ENCODE measurements around the gene HSD17B12.
A peak's percentile ranks its signal among the peaks of the same experiment; 100 is the strongest.
"Not testable (repeated sequence)": the region's sequence is repeated elsewhere in the genome, so short reads cannot be mapped to it uniquely, and the experiment has no call there.

HSD17B12 gene

GRCh38 chr11:43680521-43681400 is at the start of gene HSD17B12:
Gene HSD17B12, plus strand, starts transcription at chr11:43680738. Its CDS starts 90 bp downstream, at chr11:43680828.
- DNase-seq (ENCODE audit: extremely low read depth in 1 of 2, low read depth in 1 of 2), result peak; percentile 99 to 100

DNA sequence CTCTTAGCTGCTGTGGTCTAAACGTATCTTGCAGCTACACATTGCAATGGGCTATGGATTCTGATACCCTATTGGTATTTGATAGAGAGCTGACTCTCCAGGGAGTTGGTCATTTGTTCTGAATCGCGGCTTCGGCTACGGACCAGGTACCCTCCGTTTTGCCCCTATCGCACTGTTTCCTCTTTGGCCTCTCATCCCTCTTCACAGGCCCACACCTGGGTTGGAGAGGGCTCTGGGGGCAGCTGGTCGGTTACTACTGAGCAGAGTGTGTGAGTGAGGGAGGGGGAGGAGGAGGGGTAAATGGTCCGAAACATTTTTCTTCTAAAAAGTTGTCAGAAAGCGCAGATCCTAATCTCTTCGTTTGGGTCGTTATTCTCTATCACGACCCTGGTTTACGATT is 48.8 kb upstream of the HSD17B12 start:
- DNase-seq (ENCODE audit: extremely low read depth in 1 of 2, low read depth in 1 of 2), result no peak

DNA sequence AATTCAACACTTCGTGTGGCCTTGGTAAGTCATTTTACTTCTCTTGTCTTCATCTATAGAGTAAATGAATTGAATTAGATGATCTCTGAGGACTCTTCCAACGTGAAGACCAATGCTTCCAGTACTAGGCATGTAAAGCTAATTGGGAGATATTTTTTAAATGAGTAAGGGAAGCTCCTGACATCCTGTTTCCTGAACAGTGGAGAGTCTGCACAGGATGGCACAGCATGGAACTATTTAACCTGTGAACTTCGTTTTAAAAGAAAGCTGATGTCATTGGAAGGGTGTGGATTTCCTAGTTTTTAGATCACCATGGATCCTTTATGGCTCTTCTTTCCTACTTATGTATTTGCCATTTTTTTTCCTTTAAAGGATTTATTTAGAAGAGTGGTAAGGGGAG is 48.4 kb upstream of the HSD17B12 start:
- DNase-seq (ENCODE audit: extremely low read depth in 1 of 2, low read depth in 1 of 2), result no peak

- no peak for DNase-seq (ENCODE audit: extremely low read depth in 1 of 2, low read depth in 1 of 2)
Measured at GRCh38 chr11:43638717-43639116, 41.8 kb upstream of the HSD17B12 start.

GRCh38 chr11:43639224-43639623 is 41.3 kb upstream of the HSD17B12 start:
- DNase-seq (ENCODE audit: extremely low read depth in 1 of 2, low read depth in 1 of 2), result no peak

GRCh38 chr11:43639920-43640319 is 40.6 kb upstream of the HSD17B12 start:
- DNase-seq (ENCODE audit: extremely low read depth in 1 of 2, low read depth in 1 of 2), result no peak

DNA sequence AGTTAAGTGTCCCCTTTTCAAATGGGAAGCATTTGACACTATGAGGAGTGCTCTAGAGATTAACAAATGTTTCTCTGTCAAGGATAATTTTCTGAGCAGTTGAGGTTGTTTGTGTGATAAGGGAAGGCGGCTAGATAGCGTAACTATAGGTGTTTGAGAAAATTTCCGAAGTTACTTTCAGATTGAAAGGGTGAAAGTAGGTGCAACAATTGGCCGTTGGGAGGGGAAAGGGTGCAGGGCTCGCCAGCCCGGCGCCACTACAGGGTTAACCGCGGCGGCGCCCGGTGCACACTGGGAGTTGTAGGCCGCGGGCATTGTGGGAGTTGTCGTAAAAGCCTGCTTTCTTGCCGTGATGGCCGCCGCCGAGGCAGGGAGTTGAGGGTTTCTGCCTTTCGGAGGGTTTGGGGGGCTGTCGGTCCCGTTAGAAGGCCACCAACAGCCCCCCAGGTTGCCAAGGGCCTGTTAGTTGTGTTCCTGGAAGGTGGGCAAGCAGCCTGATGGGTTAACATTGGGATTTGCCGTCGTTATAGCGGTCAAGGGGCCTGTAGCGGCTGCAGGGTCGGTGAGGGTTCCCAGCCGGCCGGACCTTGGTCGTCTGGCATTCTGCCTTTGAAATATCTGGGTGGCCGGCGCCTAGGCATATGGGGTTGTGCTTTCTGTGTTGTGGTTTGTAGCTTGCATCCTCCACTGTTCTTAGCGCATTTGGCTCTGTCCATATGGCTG is 36.5 kb upstream of the HSD17B12 start:
- DNase-seq (ENCODE audit: extremely low read depth in 1 of 2, low read depth in 1 of 2), result peak; percentile 74 to 86

GRCh38 chr11:43644621-43645299 is 35.8 kb upstream of the HSD17B12 start:
- DNase-seq (ENCODE audit: extremely low read depth in 1 of 2, low read depth in 1 of 2), result no peak

DNA sequence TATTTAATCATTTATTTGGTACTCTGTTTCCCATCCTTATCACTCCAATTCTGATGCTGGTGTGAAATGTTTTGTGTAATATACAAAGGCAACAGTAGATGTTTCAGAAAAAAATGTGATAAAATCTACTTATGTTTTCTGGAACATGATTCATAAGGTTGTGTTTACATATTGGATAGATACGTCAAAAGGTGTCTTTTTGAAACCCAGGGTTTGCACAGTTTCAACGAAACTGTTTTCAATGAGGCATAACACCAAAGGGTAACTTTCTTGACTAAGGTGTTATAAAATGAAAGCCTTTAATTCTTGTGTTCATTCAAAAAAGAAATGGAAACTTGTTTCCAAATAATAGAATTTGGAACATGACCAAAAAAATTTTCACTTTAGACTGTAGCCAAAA is 33.8 kb upstream of the HSD17B12 start:
- DNase-seq (ENCODE audit: extremely low read depth in 1 of 2, low read depth in 1 of 2), result no peak

DNA sequence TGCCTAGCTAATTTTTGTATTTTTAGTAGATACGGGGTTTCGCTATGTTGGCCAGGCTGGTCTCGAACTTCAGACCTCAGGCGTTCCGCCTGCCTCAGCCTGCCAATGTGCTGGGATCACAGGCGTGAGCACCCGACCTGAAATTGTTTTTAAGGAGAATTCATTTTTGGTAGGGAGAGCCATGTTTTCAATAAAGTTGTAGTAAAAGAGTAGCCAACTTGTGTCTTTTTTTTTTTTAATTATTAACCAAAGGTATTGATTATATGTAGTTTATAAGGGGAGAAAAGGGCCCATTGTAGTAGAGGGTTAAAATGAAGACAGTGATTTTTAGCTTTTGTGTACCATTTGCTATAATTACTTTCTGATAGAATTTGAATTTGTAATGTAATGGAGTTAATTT is 31.6 kb upstream of the HSD17B12 start:
- DNase-seq (ENCODE audit: extremely low read depth in 1 of 2, low read depth in 1 of 2), result no peak

DNA sequence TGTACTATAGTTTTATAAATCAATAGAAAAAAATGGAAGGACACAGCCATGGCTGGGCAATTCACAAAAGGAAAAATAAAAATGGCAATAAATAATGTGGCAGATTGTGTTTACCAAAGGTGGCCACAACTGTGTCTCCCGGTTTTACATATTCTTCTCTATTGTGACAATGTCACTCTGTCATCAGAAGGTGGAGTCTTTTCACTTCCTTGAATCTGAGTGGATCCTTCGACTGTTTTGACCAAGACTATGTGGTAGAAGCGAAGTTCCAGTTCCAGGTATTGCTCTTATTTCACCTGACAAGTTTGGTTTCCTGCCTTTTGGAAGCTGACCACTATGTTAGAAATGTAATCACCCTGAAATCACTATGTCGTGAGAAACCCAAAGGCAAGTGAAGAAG is 31.0 kb upstream of the HSD17B12 start:
- no peak for DNase-seq (ENCODE audit: extremely low read depth in 1 of 2, low read depth in 1 of 2)

DNA sequence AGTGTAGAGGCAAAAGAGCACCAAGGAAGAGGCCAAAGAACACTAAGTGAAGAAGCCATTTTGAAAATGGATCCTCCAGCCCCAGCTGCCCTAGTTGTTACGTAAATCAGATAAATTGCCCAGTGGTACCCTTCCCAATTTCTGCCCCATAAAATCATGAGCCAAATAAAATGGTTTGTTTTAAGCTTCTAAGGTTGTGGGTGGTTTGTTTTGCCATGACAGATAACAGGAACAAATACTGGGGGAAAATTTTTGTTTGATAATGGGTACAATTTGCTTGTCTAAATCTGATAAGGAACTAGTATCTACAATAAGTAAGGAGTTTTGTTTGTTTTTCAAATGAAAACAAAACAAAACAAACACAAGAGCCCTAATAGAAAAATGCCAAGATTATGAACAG is 30.6 kb upstream of the HSD17B12 start:
- no peak for DNase-seq (ENCODE audit: extremely low read depth in 1 of 2, low read depth in 1 of 2)

GRCh38 chr11:43663018-43663417 is 17.5 kb upstream of the HSD17B12 start:
- DNase-seq (ENCODE audit: extremely low read depth in 1 of 2, low read depth in 1 of 2), result not testable (repeated sequence)

DNA sequence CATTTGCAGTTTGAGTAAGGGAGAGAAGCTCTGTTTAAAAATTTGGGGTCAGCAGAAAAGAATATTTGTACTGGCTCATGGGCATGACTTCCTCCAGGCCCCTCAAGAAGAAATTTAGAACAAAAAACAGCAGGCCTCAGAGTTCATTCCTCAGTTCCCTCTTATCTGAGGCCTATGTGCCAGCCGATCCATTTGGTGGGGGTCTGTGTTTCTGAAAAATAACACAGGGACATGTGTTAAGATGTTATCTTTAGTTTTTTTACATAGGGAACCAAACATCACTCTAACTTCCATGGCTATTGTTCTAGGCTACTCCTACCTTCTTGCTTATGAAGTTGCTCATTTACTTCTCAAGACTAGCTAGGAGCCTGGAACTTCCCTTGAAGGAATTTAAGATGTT is 16.2 kb upstream of the HSD17B12 start:
- no peak for DNase-seq (ENCODE audit: extremely low read depth in 1 of 2, low read depth in 1 of 2)

GRCh38 chr11:43671284-43671683 is 9.3 kb upstream of the HSD17B12 start:
- DNase-seq (ENCODE audit: extremely low read depth in 1 of 2, low read depth in 1 of 2), result not testable (repeated sequence)

DNA sequence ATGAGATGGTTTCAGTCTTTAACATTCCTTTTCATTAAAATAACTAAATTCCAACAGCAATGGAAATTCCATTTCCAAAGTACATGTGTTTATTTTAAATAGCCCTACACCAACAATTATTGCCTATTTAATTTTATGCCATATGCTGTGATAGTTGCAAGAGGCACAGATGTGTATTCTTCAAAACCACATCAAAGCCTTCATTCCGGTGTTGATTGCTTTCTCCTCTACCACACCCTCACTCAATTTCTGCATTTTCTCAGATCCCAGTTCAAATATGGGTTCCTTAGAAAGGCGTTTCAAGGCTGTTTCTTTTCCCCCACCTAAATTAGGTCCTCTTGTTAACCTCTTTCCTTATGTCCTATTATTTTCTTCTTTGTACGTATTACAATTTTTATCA is 6.0 kb upstream of the HSD17B12 start:
- DNase-seq (ENCODE audit: extremely low read depth in 1 of 2, low read depth in 1 of 2), result no peak

- DNase-seq (ENCODE audit: extremely low read depth in 1 of 2, low read depth in 1 of 2), result no peak
Measured at GRCh38 chr11:43676933-43677332, 3.6 kb upstream of the HSD17B12 start.

DNA sequence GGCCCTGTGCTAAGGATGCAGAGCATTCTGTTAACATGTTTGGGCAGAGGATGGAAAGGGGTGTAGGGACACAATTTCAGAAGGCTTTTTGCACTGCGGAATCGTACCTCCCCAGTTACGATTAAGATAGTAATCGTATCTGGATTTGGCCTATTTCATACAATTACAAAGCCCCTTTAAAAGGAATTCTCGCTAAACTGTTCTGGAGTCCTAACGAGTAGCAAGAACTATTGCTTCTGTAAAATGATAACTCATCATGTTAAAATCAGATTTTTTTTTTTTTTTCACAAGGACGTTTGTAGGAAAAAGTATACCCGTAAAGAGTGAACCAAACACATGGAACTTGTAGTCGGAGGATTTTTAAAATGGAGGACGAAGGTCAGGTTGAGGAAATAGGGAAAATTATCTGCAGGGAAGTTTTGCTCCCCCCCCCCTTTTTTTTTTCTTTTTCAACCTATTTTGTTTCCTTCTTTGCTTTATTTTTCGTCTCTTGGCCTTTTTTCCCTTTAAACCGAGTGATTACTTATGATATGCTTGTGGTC is 934 bp downstream of the HSD17B12 start:
- no peak for DNase-seq (ENCODE audit: extremely low read depth in 1 of 2, low read depth in 1 of 2)

DNA sequence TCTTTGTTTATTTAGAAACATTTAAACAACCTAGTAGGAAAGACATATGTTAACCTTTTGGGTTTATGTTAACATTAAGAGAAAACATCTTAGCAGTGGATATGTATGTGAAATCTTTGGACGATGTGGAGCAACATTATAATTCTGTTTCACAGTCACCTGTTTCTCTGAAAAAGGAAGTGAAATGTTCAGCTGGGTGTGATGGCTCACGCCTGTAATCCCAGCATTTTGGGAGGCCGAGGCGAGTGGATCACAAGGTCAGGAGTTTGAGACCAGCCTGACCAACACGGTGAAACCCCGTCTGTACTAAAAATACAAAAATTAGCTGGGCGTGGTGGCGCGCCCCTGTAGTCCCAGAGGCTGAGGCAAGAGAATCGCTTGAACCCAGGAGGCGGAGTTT is 1.5 kb downstream of the HSD17B12 start:
- DNase-seq (ENCODE audit: extremely low read depth in 1 of 2, low read depth in 1 of 2), result not testable (repeated sequence)

- no peak for DNase-seq (ENCODE audit: extremely low read depth in 1 of 2, low read depth in 1 of 2)
Measured at GRCh38 chr11:43685440-43685839, 4.9 kb downstream of the HSD17B12 start.

- DNase-seq (ENCODE audit: extremely low read depth in 1 of 2, low read depth in 1 of 2), result no peak
Measured at GRCh38 chr11:43686207-43686606, 5.7 kb downstream of the HSD17B12 start.

All from stimulated activated CD8-positive, alpha-beta memory T cell treated with anti-CD3 and anti-CD28 coated beads, Interleukin-7, amount 100 ng/mL, for 48 hours (primary cell).